ENCODE data around the gene SPDYE4.

Gene SPDYE4

GRCh38 chr17:8710813-8711212 is 47.5 kb downstream of the SPDYE4 start:
- TF ChIP-seq CTCF (conservative IDR thresholded peaks at IDR 0.05; ENCODE audit: low read depth), result no peak
- CTCF ChIA-PET, result interaction anchor here (0.7 kb wide), 1 partner anchor 31 kb away, joined by 3 read pairs; no protein-coding TSS in a partner anchor

GRCh38 chr17:8709006-8709405 is 49.3 kb downstream of the SPDYE4 start:
- H3K27ac ChIP-seq, result no peak overlapping the region
- ChIA-PET CTCF (interaction anchor here (1.5 kb wide), 1 partner anchor 37 kb away, joined by 3 read pairs; no protein-coding TSS in a partner anchor), POLR2A (ENCODE audit: low non-redundant PET) (no interaction called here)
- DNase-seq (ENCODE audit: low spot score), result no peak
- no peak for TF ChIP-seq CTCF (conservative IDR thresholded peaks at IDR 0.05; ENCODE audit: low read depth)

More at GRCh38 chr17:8710813-8711212, 47.5 kb downstream of the SPDYE4 start:
- DNase-seq (ENCODE audit: low spot score), result no peak
- no peak overlapping the region for H3K27ac ChIP-seq
- POLR2A ChIA-PET (ENCODE audit: low non-redundant PET), result no interaction called here

- POLR2A ChIA-PET (ENCODE audit: low non-redundant PET), result no interaction called here
- DNase-seq (ENCODE audit: low spot score), result no peak
- CTCF ChIA-PET, result interaction anchor here (1.5 kb wide), 1 partner anchor 38 kb away, joined by 3 read pairs; no protein-coding TSS in a partner anchor
- no peak overlapping the region for H3K27ac ChIP-seq
- TF ChIP-seq CTCF (conservative IDR thresholded peaks at IDR 0.05; ENCODE audit: low read depth), result no peak
These were observed 50.3 kb downstream of the SPDYE4 start for GRCh38 chr17:8708025-8708461.

GRCh38 chr17:8707332-8708024 is 50.9 kb downstream of the SPDYE4 start:
- CTCF ChIA-PET, result interaction anchor here (0.6 to 1.5 kb wide), 2 partner anchors 10 to 38 kb away, joined by 3 to 4 read pairs; no protein-coding TSS in a partner anchor
- no peak for TF ChIP-seq CTCF (conservative IDR thresholded peaks at IDR 0.05; ENCODE audit: low read depth)
- DNase-seq (ENCODE audit: low spot score), result no peak
- no peak overlapping the region for H3K27ac ChIP-seq
- POLR2A ChIA-PET (ENCODE audit: low non-redundant PET), result interaction anchor here (0.6 kb wide), 1 partner anchor 252 kb away, joined by 7 read pairs; no protein-coding TSS in a partner anchor

GRCh38 chr17:8706431-8706830 is 51.9 kb downstream of the SPDYE4 start:
- CTCF ChIA-PET, result no interaction called here
- POLR2A ChIA-PET (ENCODE audit: low non-redundant PET), result no interaction called here
- TF ChIP-seq CTCF (conservative IDR thresholded peaks at IDR 0.05; ENCODE audit: low read depth), result no peak

GRCh38 chr17:8705427-8705826 is 52.9 kb downstream of the SPDYE4 start:
- no peak overlapping the region for H3K27ac ChIP-seq
- no peak for TF ChIP-seq CTCF (conservative IDR thresholded peaks at IDR 0.05; ENCODE audit: low read depth)
- ChIA-PET POLR2A (ENCODE audit: low non-redundant PET) (no interaction called here), CTCF (no interaction called here)
- no peak for DNase-seq (ENCODE audit: low spot score)

More at GRCh38 chr17:8706431-8706830, 51.9 kb downstream of the SPDYE4 start:
- H3K27ac ChIP-seq, result no peak overlapping the region
- no peak for DNase-seq (ENCODE audit: low spot score)
